GM12874 (cell line): Measurements from ENCODE around the gene TBL1XR1.

Experiments
- TF ChIP-seq, protein P1 (sequence below): IDR thresholded peaks from 2 replicates; pipeline ENCODE4 v1.5.1; 2011; ENCODE audit warnings: low read depth, mild to moderate bottlenecking, control low read depth, low read length, moderate library complexity; ENCODE audit not compliant: insufficient read depth

Gene TBL1XR1

DNA sequence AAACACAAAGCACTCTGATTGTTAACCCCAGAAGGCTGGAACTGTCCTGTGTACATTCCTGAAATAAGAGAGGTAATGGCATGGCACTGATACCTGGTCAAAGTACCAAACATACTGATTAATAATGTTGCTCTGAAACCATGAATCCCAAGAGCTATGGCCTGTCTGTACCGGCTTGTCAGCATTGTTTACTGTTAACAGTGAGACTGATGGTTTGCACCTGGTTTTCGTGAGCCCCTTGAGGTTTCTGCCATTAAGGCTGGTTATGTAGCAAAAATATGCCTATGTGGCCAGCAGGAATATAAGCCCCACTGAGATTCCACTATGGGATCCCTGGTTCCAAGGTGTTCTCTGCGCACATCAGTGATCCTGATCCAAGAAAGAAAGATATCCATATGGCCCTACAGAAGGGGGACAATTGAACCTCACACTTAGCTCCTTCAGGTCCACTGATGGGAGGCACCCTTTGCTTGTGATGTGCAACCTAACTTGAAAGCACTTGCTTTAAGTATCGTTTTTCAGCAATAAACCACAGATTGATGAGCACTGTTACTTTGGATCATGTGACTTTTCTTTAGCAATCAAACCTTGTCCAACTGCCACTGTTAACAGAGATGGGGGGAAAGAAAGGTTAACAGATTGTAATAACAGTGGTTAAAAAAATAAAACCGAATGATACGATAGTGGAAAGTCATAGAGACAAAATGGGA is 65.2 kb downstream of the TBL1XR1 start:
- TF ChIP-seq, protein P1, sequence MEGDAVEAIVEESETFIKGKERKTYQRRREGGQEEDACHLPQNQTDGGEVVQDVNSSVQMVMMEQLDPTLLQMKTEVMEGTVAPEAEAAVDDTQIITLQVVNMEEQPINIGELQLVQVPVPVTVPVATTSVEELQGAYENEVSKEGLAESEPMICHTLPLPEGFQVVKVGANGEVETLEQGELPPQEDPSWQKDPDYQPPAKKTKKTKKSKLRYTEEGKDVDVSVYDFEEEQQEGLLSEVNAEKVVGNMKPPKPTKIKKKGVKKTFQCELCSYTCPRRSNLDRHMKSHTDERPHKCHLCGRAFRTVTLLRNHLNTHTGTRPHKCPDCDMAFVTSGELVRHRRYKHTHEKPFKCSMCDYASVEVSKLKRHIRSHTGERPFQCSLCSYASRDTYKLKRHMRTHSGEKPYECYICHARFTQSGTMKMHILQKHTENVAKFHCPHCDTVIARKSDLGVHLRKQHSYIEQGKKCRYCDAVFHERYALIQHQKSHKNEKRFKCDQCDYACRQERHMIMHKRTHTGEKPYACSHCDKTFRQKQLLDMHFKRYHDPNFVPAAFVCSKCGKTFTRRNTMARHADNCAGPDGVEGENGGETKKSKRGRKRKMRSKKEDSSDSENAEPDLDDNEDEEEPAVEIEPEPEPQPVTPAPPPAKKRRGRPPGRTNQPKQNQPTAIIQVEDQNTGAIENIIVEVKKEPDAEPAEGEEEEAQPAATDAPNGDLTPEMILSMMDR = no peak

DNA sequence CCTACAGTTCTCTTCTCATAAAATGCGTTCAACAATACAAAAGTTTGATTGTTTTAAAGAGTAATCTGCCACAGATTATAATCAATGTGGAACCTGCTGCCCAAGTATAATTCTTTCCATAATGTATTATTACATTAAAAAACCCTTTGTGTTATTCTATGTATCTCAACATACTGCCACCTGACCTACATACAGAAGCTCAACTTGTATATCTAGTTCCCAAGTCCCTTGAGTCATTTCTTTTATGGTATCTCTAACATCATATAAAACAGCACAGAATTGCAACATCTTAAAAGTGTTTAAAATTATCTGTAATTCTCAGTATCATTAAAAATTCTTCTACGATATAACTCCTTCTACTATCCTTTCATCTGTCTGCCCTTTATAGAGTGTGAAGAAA is 70.3 kb downstream of the TBL1XR1 start:
- TF ChIP-seq, protein P1 = no peak

DNA sequence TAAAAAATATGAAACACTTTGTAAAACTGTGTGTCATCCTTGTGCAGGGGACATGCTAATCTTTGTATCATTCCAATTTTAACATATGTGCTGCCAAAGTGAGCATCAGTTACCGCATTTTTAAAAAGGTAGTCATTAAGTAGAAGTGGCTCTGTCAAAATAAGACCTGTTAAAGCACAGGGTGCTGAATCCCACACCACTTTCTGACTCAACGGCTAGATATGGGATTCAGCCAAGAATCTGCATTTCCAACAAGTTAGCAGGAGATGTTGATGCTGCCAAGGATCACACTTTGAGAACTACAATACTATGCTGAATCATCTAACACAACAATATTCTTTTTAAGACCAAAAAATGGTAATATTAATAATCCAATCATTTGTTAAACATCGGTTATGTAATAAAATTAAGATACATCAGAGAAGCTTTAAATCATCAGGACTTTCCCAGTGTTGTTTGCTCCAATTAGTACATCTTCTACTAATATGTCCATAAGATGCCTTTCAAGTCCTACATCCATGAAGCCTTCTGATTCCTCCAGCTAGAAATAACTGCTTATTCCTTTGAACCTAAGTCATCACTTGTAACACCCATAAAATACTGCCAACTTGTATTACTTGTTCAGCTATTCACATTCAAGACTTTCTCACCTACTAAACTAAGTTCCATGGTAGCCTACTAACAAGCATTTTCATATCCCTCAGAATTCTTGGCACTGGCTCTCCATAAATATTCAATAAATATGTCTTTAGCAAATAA is 71.1 kb downstream of the TBL1XR1 start:
- TF ChIP-seq, protein P1 = no peak

DNA sequence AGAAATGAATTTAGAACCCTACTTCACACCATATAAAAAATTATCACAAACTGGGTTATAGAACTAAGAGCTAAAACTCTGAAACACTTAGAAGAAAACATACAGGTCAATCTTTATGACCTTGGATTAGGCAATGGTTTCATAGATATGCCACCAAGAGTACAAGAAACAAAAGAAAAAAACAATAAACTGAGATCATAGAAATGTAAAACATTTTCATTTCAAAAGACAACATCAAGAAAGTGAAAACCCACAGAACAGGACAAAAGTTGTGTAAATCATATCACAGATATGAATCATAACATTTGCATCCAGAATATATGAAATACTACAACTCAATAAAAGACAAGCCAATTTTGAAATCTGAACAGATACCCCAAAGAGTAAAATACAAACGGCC is 72.4 kb downstream of the TBL1XR1 start:
- TF ChIP-seq, protein P1 = no peak

DNA sequence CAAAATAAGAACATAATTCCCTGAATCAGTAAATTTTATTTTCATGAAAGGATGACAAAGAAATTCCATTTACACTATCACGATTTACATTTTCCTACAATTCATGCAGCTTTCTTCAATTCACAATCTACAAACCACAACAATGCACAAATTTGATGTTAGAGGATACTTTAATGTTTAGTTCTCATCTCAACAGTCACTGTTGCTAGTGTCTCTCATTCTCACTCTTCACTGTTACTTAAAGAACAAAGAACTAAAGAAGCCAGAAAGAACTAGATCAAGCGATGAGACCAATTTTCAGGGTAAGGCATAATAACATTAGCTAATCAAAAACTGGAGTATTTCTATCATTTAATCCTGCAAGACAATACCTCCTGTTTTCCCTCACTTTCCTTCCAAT is 73.5 kb downstream of the TBL1XR1 start:
- TF ChIP-seq, protein P1 = no peak

DNA sequence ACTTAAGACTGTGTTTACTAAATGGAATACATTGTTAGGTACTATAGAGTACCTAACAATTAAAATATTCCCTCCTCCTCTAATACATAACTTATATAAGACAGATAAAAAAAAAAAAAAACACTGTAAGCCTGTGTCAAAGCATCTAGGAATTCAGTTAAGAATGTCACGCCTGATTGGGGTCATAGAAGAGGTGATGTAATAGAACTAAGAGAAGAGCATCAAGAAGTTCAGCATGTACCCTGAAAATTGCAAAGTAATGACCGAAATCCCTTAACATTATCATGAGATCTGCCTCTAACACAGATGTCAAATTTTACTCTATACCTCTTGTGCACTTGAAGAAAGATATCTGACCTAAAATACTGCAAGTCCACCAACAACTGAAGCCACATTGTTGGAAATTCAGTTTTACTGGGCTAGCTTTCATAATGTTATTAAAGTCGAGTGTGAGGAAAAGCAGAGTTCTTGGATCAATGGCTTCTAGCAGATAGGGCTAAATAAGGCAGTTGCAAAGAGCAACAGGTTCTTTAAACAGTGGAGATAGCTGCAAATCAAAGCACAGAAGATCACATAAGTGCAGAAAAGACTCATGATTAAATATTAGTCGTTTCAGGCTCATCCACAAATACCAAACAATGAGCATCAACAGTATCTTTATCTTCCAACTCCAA is 75.0 kb downstream of the TBL1XR1 start:
- TF ChIP-seq, protein P1 = no peak

DNA sequence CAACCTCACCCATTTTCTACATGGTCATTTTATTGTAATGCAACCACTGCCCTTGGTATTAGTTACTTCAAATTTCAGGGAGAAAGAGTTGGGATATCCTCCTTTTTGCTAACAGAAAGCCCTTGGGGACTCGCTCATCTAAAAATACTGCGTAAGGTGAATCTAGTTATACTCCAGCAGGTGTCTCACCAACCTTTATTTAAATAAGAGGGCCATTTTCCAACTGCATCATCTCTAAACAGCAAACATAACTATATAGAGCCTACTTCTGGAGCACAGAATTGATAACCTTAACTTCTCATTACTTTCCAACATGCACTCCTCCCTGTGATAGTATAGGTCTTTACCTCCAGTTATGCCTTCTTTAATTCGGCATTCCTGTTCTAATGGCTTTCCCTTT is 77.5 kb downstream of the TBL1XR1 start:
- TF ChIP-seq, protein P1 = no peak
